Femur (tissue), 1 donor: ENCODE results near the gene DYRK2.

Experiments used
- DNase-seq: peaks from one replicate; pipeline ENCODE4 v3.0.0-alpha.2; 2017

DYRK2 gene

GRCh38 chr12:67709367-67709954 is 60.9 kb downstream of the DYRK2 start:
- DNase-seq = no peak

GRCh38 chr12:67710582-67710981 is 62.0 kb downstream of the DYRK2 start:
- DNase-seq = no peak

GRCh38 chr12:67712011-67712410 is 63.5 kb downstream of the DYRK2 start:
- no peak for DNase-seq

GRCh38 chr12:67714648-67715047 is 66.1 kb downstream of the DYRK2 start:
- DNase-seq = no peak
